HG03520 (cell line): ENCODE data around the gene TPSG1.
"Not testable (repeated sequence)": the region's sequence is repeated elsewhere in the genome, so short reads cannot be mapped to it uniquely, and the experiment has no call there.

ENCODE experiments used
- ATAC-seq: cut with Tn5 transposase; IDR thresholded peaks from one replicate; pipeline ENCODE4 v1.9.1; 2021; ENCODE audit warnings: mild to moderate bottlenecking, moderate library complexity; ENCODE audit not compliant: unreplicated experiment

The TPSG1 gene

GRCh38 chr16:1198671-1199346 lies 26.3 kb downstream of the TPSG1 start:
- not testable (repeated sequence) for ATAC-seq

DNA sequence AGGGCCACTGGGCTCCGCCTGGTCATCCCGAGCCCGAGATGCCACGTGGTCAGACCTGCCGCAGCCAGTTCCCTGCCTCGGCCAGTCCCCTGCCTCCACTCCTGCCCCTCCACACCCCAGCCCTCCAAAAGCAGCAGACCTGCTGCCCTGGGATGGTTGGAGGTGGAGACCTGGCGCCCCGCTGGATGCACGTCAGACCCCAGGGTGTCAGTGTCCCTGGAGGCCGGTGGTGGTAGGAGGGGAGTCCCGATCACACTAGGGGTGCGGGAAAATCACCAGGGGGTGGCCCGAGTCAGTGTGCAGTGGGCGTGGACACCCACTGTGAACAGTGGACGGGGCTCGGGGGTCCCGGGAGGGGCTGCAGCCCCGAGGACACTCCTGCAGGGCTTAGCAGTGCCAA lies 26.9 kb downstream of the TPSG1 start:
- no peak for ATAC-seq

- no peak for ATAC-seq
Observed at GRCh38 chr16:1197237-1197866, 27.7 kb downstream of the TPSG1 start.

DNA sequence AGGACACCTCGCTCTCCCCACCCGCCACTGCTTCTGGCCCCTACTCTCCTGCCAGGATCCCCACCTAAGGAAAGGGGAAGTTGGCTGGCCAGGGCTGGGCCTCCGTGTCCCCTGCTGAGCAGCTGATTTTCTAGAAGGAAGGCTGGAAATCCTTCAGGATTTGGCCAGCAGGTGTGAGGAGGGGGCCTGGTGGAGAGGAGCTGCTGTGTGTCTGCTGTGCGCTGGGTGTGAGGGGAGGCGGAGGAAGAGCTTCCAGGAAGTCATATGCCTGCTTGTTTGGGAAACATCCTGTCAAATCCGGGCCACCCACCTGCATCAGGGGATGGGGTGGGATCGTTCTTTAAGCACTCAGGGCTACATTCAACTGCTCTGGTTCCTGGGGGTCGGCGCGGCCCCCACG lies 28.6 kb downstream of the TPSG1 start:
- no peak for ATAC-seq

DNA sequence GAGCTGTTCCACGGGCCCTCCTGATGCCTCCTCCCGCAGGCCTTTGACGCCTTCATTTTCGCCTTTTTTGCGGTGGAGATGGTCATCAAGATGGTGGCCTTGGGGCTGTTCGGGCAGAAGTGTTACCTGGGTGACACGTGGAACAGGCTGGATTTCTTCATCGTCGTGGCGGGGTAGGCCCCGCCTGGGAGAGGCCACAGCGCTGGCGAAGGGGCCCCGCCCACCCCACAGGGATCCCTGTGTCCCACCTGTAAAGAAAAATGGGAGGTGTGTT lies 29.7 kb downstream of the TPSG1 start:
- no peak for ATAC-seq

GRCh38 chr16:1194665-1195392 lies 30.2 kb downstream of the TPSG1 start:
- no peak for ATAC-seq

GRCh38 chr16:1193825-1194581 lies 31.1 kb downstream of the TPSG1 start:
- no peak for ATAC-seq

- no peak for ATAC-seq
Observed at GRCh38 chr16:1193143-1193824, 31.8 kb downstream of the TPSG1 start.

- ATAC-seq = no peak
Observed at GRCh38 chr16:1192384-1193073, 32.5 kb downstream of the TPSG1 start.

DNA sequence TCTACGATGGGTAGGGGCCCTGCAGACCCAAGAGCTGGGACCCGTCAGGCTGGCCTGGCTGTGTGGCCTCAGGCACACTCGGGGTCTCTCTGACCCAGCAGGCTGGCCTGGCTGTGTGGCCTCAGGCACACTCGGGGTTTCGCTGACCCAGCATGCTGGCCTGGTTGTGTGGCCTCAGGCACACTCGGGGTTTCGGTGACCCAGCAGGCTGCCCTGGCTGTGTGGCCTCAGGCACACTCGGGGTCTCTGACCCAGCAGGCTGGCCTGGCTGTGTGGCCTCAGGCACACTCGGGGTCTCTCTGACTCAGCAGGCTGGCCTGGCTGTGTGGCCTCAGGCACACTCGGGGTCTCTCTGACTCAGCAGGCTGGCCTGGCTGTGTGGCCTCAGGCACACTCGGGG lies 34.3 kb downstream of the TPSG1 start:
- ATAC-seq = not testable (repeated sequence)

DNA sequence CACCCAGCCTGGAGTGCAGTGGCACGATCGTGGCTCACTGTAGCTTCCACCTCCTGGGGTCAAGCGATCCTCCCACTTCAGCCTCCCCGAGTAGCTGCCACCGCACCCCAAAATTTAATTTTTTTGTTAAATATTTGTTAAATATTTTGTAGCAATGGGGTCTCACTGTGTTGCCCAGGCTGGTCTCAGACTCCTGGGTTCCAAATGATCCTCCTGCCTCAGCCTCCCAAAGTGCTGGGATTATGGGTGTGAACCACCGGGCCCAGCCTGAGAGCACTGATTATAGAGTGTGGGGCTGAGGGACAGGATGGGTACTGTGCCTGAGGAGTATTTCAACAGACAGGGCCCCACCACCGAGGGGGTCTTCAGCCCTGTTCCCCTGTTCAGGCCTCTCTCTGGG lies 35.6 kb downstream of the TPSG1 start:
- no peak for ATAC-seq

DNA sequence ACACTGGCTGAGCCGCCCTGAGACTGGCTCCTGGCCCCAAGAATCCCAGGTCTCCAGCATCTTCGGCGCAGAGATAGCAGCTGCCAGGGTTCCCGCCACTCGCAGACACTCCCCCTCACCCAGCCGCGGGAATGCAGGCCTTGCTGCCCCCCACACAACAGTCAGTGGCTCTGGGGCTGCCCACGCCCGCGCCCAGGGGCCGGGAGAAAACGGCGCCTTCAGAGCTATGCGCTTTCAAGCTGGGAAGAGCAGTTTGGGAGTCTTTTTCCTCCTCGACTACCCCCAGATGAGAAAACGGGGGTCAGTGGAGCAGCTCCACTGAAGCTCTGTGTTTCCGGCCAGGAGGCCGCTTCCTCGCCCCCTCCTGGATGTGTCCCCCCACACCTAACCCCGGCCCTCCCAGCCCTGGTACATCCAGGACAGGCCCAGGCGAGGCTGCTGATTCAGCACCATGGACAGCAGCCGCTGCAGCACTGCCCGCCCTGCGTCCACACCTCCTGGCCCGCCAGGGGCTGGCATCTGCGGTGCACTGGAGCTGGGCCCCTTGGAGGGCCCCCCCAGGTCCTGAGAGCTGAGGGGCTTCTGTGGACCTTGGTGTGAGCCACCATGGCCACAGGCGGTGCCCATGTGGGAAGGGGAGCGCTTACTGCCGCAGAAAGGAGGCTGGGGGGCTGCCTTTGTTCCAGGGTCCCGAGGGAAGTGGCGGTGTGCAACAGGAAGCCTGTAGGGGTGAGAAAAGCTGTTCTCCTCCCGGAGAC lies 36.5 kb downstream of the TPSG1 start:
- ATAC-seq = no peak

DNA sequence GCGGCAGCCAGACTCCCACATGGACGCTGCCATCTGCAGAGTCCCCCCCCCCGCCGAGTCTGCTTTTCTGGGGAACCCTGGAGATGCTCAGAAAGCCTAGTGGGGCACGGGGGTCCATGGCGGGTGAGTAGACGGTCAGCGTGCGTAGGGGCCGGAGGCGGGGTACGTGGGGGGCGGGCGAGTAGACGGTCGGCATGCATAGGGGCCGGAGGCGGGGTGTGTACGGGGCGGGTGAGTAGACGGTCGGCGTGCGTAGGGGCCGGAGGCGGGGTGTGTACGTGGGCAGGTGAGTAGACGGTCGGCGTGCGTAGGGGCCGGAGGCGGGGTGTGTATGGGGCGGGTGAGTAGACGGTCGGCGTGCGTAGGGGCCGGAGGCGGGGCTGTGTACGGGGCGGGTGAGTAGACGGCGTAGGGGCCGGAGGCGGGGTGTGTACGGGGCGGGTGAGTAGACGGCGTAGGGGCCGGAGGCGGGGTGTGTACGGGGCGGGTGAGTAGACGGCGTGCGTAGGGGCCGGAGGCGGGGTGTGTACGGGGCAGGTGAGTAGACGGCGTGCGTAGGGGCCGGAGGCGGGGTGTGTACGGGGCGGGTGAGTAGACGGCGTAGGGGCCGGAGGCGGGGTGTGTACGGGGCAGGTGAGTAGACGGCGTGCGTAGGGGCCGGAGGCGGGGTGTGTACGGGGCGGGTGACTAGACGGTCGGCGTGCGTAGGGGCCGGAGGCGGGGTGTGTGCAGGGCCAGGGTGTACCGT lies 39.4 kb downstream of the TPSG1 start:
- ATAC-seq = not testable (repeated sequence)

DNA sequence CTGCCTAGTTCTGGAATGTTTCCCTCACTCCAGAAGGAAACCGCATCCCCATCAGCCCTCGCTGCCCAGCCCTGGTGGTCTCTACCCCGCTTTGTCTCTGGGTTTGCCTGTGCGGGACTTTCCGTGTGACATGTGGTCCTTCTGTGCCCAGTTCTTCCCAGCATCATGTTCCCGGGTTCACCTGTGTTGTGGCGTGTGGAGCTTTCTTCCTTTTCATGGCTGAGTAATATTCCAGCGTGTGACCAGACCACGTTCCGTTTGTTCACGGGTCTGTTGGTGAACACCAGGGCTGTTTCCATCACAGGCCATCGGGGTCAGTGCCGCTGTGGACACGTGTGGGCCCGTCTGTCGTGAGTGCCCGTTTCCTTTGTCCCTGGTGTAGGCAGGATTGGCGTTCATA lies 40.1 kb downstream of the TPSG1 start:
- no peak for ATAC-seq

GRCh38 chr16:1184156-1184868 lies 40.8 kb downstream of the TPSG1 start:
- no peak for ATAC-seq

DNA sequence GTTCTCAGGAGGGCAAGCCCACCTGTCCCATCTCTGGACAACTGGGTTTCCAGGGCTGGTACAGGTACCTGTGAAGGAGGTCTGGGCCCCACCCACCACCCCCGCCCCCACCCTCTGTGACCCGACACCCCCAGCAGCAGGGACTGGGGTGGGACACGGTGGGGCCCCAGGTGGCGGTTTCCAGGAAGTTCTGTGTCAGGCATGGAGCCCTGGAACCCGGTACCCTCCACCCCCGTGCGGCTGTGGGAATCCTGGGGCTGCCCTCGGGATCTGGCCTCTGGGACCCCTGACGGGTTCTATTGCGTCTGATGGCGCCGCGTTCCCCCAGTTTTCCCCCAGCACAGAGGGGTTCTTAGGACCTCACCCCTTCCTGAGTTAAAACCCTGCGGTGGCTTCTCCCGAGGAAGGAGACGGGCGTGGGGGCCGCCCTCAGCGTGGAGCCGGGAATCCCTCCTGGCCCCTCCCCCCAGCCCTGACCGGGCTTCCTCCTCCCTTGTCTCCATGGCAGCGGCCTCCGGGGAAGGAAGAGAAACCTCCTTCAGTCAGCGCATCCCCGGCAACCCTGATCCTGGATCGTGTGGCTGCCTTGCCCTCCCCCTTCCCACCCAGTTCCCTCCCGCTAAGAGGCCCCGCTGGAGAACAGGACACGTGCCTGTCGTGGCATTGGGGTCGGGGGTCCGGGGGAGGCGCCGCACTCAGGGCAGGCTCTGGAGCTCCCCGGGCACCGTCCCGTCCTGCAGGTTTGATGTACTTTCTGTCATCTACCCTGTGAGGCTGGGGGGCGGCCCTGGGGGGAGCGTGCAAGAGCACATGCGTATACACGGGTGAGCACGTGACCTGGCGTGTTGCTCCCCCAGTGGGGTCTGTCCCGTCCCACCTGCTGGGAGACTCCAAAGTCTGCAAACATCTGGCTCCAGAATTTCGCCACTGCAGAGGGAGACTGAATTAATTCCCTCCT lies 41.8 kb downstream of the TPSG1 start:
- ATAC-seq = no peak

GRCh38 chr16:1182316-1182671 lies 42.8 kb downstream of the TPSG1 start:
- ATAC-seq = no peak
